Adrenal gland (tissue), 5 donors: ENCODE data around the gene CCDC169.

Experiments used
- POLR2A ChIP-seq, 2 donors: fragments of 450-650 bp; IDR thresholded peaks; one replicate each; pipeline ENCODE4 v1.6.1; 2017; ENCODE audit warnings: antibody characterized with exemption in 2 of 2, mild to moderate bottlenecking in 2 of 2, moderate library complexity in 1 of 2
- TF ChIP-seq, protein P1 (sequence below), 6 experiments: fragments of 450-650 bp in 4 of 6; fragments of 200-600 bp in 2 of 6; sonication (generic) in 1 of 6; IDR thresholded peaks; 1 replicate in 5 of 6; 2 replicates in 1 of 6; pipeline versions ENCODE4 v1.5.1 to v1.8.0; 2016 to 2021; ENCODE audit warnings: antibody characterized with exemption in 6 of 6, mild to moderate bottlenecking in 2 of 6, moderate library complexity in 1 of 6
- donor health status: DM: no; HTN: no; CAD: no.

DNA sequence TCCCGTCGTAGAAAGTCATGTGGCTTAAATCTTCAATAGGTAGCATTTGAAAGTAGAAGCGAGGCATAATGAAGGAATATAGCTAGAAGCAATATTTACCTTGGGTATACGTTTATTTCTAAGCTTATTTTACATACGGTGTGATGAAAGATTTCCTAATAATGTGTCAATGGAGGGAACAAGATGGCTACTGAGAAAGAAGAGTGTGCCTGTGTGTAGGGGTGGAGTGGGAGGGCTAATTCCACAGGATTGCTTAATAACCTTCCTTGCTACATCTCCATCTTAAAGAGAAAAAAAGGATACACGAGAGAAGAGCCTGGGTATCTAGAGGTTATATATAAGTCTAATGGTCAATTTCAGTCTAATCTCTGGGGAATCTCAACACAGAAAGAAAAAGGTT is 46.6 kb upstream of the CCDC169 start:
- TF ChIP-seq, protein P1, sequence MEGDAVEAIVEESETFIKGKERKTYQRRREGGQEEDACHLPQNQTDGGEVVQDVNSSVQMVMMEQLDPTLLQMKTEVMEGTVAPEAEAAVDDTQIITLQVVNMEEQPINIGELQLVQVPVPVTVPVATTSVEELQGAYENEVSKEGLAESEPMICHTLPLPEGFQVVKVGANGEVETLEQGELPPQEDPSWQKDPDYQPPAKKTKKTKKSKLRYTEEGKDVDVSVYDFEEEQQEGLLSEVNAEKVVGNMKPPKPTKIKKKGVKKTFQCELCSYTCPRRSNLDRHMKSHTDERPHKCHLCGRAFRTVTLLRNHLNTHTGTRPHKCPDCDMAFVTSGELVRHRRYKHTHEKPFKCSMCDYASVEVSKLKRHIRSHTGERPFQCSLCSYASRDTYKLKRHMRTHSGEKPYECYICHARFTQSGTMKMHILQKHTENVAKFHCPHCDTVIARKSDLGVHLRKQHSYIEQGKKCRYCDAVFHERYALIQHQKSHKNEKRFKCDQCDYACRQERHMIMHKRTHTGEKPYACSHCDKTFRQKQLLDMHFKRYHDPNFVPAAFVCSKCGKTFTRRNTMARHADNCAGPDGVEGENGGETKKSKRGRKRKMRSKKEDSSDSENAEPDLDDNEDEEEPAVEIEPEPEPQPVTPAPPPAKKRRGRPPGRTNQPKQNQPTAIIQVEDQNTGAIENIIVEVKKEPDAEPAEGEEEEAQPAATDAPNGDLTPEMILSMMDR (IDR thresholded peaks at IDR 0.05) = no peak
- TF ChIP-seq POLR2A (IDR thresholded peaks at IDR 0.05) = no peak
